NCI-H1436 (cell line): ENCODE data around the gene KCNH6.

Experiments used
- DNase-seq: peaks from one replicate; lab custom pipeline; 2025; lab: John Stamatoyannopoulos, UW

The KCNH6 gene

GRCh38 chr17:63533433-63534077 lies 10.4 kb downstream of the KCNH6 start:
- no peak for DNase-seq

GRCh38 chr17:63534078-63534570 lies 11.0 kb downstream of the KCNH6 start:
- no peak for DNase-seq

GRCh38 chr17:63534816-63535455 lies 11.8 kb downstream of the KCNH6 start:
- no peak for DNase-seq

GRCh38 chr17:63535640-63536039 lies 12.5 kb downstream of the KCNH6 start:
- DNase-seq: no peak

- DNase-seq: no peak
Measured at GRCh38 chr17:63537001-63537400, 13.8 kb downstream of the KCNH6 start.

GRCh38 chr17:63537991-63538692 lies 15.0 kb downstream of the KCNH6 start:
- no peak for DNase-seq

- DNase-seq: no peak
Measured at GRCh38 chr17:63538693-63539595, 15.8 kb downstream of the KCNH6 start.

- DNase-seq: no peak
Measured at GRCh38 chr17:63540590-63540989, 17.4 kb downstream of the KCNH6 start.

- DNase-seq: no peak
Measured at GRCh38 chr17:63542218-63542545, 19.0 kb downstream of the KCNH6 start.

GRCh38 chr17:63542942-63543821 lies 20.0 kb downstream of the KCNH6 start:
- no peak for DNase-seq

GRCh38 chr17:63543822-63544420 lies 20.8 kb downstream of the KCNH6 start:
- DNase-seq: no peak

GRCh38 chr17:63544467-63545301 lies 21.5 kb downstream of the KCNH6 start:
- DNase-seq: no peak

GRCh38 chr17:63546308-63547082 lies 23.3 kb downstream of the KCNH6 start:
- no peak for DNase-seq

- no peak for DNase-seq
Measured at GRCh38 chr17:63547083-63547523, 23.9 kb downstream of the KCNH6 start.

GRCh38 chr17:63549289-63549945 lies 26.3 kb downstream of the KCNH6 start:
- DNase-seq: no peak

- DNase-seq: peak; percentile 100
Measured at GRCh38 chr17:63549946-63550816, 27.0 kb downstream of the KCNH6 start, which contains the start of gene DCAF7. Gene DCAF7, plus strand, starts transcription at chr17:63550477. Its CDS starts 201 bp downstream, at chr17:63550678.
